Mesendoderm (in vitro differentiated cells): ENCODE results near the gene PLB1.

ENCODE experiments used
- DNase-seq: peaks from one replicate; pipeline ENCODE4 v3.0.0; 2013
- H2AK5ac ChIP-seq: 2 replicates; pipeline ENCODE4 v1.6.1; 2013; ENCODE audit warnings: low read length, inconsistent platforms
- H2BK120ac ChIP-seq: 2 replicates; pipeline ENCODE4 v1.6.1; 2013; ENCODE audit warnings: low read depth, mild to moderate bottlenecking, low read length, moderate library complexity, mixed read lengths
- H2BK15ac ChIP-seq: replicated peaks from 2 replicates; pipeline ENCODE4 v1.6.1; 2013; ENCODE audit warnings: low read depth, mild to moderate bottlenecking, moderate library complexity
- H2BK5ac ChIP-seq: 2 replicates; pipeline ENCODE4 v1.6.1; 2013; ENCODE audit warnings: low read length, inconsistent platforms
- H3K18ac ChIP-seq: 2 replicates; pipeline ENCODE4 v1.6.1; 2013; ENCODE audit warnings: mild to moderate bottlenecking, low read length, mixed read lengths
- H3K23ac ChIP-seq: one replicate; pipeline ENCODE4 v1.6.1; 2013; ENCODE audit warnings: low read length
- H3K27ac ChIP-seq: 2 replicates; pipeline ENCODE4 v1.5.1; 2013; ENCODE audit warnings: low read depth, mild to moderate bottlenecking, inconsistent platforms, low read length, moderate library complexity
- H3K27me3 ChIP-seq: 2 replicates; pipeline ENCODE4 v1.6.1; 2013; ENCODE audit warnings: low read length, control low read depth, mild to moderate bottlenecking, inconsistent platforms; ENCODE audit not compliant: insufficient read depth, poor library complexity
- H3K36me3 ChIP-seq: 2 replicates; pipeline ENCODE4 v1.6.1; 2013; ENCODE audit warnings: low read length, inconsistent platforms; ENCODE audit not compliant: control insufficient read depth, insufficient read depth
- H3K4ac ChIP-seq: one replicate; pipeline ENCODE4 v1.6.1; 2013; ENCODE audit warnings: low read depth, mild to moderate bottlenecking, low read length, moderate library complexity
- H3K4me1 ChIP-seq: 2 replicates; pipeline ENCODE4 v1.6.1; 2013; ENCODE audit warnings: low read depth, low read length, inconsistent platforms; ENCODE audit not compliant: control insufficient read depth
- H3K4me2 ChIP-seq: 2 replicates; pipeline ENCODE4 v1.6.1; 2013; ENCODE audit warnings: low read length
- H3K4me3 ChIP-seq: 2 replicates; pipeline ENCODE4 v1.5.1; 2013; ENCODE audit warnings: mild to moderate bottlenecking, low read length
- H3K56ac ChIP-seq: one replicate; pipeline ENCODE4 v1.6.1; 2013; ENCODE audit warnings: low read length
- H3K79me1 ChIP-seq: 2 replicates; pipeline ENCODE4 v1.6.1; 2013; ENCODE audit warnings: low read length, inconsistent platforms
- H3K79me2 ChIP-seq: 2 replicates; pipeline ENCODE4 v1.6.1; 2013; ENCODE audit warnings: mild to moderate bottlenecking, low read length; ENCODE audit not compliant: control insufficient read depth, insufficient read depth
- H3K9ac ChIP-seq: 2 replicates; pipeline ENCODE4 v1.6.1; 2013; ENCODE audit warnings: low read length, inconsistent platforms
- H4K5ac ChIP-seq: one replicate; pipeline ENCODE4 v1.6.1; 2013; ENCODE audit warnings: low read length
- H4K8ac ChIP-seq: one replicate; pipeline ENCODE4 v1.6.1; 2013; ENCODE audit warnings: low read depth, mild to moderate bottlenecking, control low read depth, low read length, moderate library complexity
- WGBS: extraction: QIAGEN DNeasy Blood & Tissue Kit; methylation state at CpG from one replicate; pipeline ENCODE4 v1.1.7; 2013; ENCODE audit warnings: low lambda C conversion rate, missing lambda C conversion rate; ENCODE audit not compliant: insufficient coverage; ENCODE audit errors: extremely low coverage; 5-methylcytosine and 5-hydroxymethylcytosine counted together

Gene PLB1

GRCh38 chr2:28564346-28564745, 68.5 kb downstream of the PLB1 start:
- Histone ChIP-seq H2BK120ac (no peak overlapping the region), H3K4me1 (peaks cover 2% of the 10 kb centered on the region), H2AK5ac (no peak overlapping the region), H3K9ac (no peak overlapping the region), H3K27ac (no peak overlapping the region), H4K5ac (no peak overlapping the region), H3K27me3 (no peaks in the 10 kb centered on the region), H3K4ac (no peak overlapping the region), H3K4me2 (no peak overlapping the region), H2BK15ac (no peak overlapping the region), H2BK5ac (no peak overlapping the region), H3K18ac (no peak overlapping the region), H3K79me2 (no peaks in the 10 kb centered on the region), H3K23ac (no peak overlapping the region), H3K79me1 (no peaks in the 10 kb centered on the region), H4K8ac (no peak overlapping the region), H3K56ac (no peak overlapping the region), H3K36me3 (no peaks in the 10 kb centered on the region), H3K4me3 (no peak overlapping the region)
- no peak for DNase-seq
- no CpG with 5 or more reads among the region's 4 CpGs for WGBS

GRCh38 chr2:28565033-28565432, 69.2 kb downstream of the PLB1 start:
- Histone ChIP-seq H2AK5ac (no peak overlapping the region), H3K27me3 (no peaks in the 10 kb centered on the region), H3K27ac (no peak overlapping the region), H3K9ac (no peak overlapping the region), H3K56ac (no peak overlapping the region), H3K79me2 (no peaks in the 10 kb centered on the region), H3K4me2 (no peak overlapping the region), H3K4me3 (no peak overlapping the region), H4K8ac (no peak overlapping the region), H2BK5ac (no peak overlapping the region), H3K4ac (no peak overlapping the region), H3K79me1 (no peaks in the 10 kb centered on the region), H2BK120ac (no peak overlapping the region), H4K5ac (no peak overlapping the region), H3K23ac (no peak overlapping the region), H2BK15ac (no peak overlapping the region), H3K4me1 (peaks cover 2% of the 10 kb centered on the region), H3K18ac (no peak overlapping the region), H3K36me3 (no peaks in the 10 kb centered on the region)
- no peak for DNase-seq
- no CpG with 5 or more reads among the region's 4 CpGs for WGBS

GRCh38 chr2:28565720-28566295, 69.9 kb downstream of the PLB1 start:
- peak overlapping the region; percentile 68 for H3K9ac ChIP-seq
- no peaks in the 10 kb centered on the region for H3K79me1 ChIP-seq
- no peak overlapping the region for H4K8ac ChIP-seq
- no peaks in the 10 kb centered on the region for H3K36me3 ChIP-seq
- no peak overlapping the region for H4K5ac ChIP-seq
- H2BK15ac ChIP-seq: no peak overlapping the region
- no peak overlapping the region for H3K4me3 ChIP-seq
- no peaks in the 10 kb centered on the region for H3K79me2 ChIP-seq
- no peak for DNase-seq
- H3K27ac ChIP-seq: no peak overlapping the region
- H3K4me2 ChIP-seq: no peak overlapping the region
- H3K4me1 ChIP-seq: peaks cover 2% of the 10 kb centered on the region
- no CpG with 5 or more reads among the region's 3 CpGs for WGBS
- H3K27me3 ChIP-seq: no peaks in the 10 kb centered on the region
- H3K56ac ChIP-seq: peak overlapping the region; percentile 42
- H2BK5ac ChIP-seq: no peak overlapping the region
- no peak overlapping the region for H3K23ac ChIP-seq
- H3K18ac ChIP-seq: no peak overlapping the region
- H3K4ac ChIP-seq: no peak overlapping the region
- no peak overlapping the region for H2AK5ac ChIP-seq
- no peak overlapping the region for H2BK120ac ChIP-seq

GRCh38 chr2:28566521-28567041, 70.7 kb downstream of the PLB1 start:
- Histone ChIP-seq H3K4me2 (peak overlapping the region; percentile 87), H3K9ac (peak overlapping the region; percentile 68), H4K8ac (no peak overlapping the region), H3K4me1 (peaks cover 2% of the 10 kb centered on the region), H2BK120ac (no peak overlapping the region), H3K36me3 (no peaks in the 10 kb centered on the region), H3K4me3 (peak overlapping the region; percentile 62), H3K56ac (peak overlapping the region; percentile 85), H3K27ac (no peak overlapping the region), H3K4ac (no peak overlapping the region), H3K27me3 (no peaks in the 10 kb centered on the region), H2AK5ac (no peak overlapping the region), H2BK15ac (no peak overlapping the region), H4K5ac (peak overlapping the region; percentile 39), H3K18ac (peak overlapping the region; percentile 92), H3K79me2 (no peaks in the 10 kb centered on the region), H3K23ac (no peak overlapping the region), H2BK5ac (no peak overlapping the region), H3K79me1 (no peaks in the 10 kb centered on the region)
- peak; percentile 83 for DNase-seq
- no CpG with 5 or more reads among the region's 38 CpGs for WGBS

- H3K79me2 ChIP-seq: no peaks in the 10 kb centered on the region
- H3K4me1 ChIP-seq: peaks cover 2% of the 10 kb centered on the region
- peak overlapping the region; percentile 68 for H3K18ac ChIP-seq
- no peak overlapping the region for H3K27ac ChIP-seq
- no peaks in the 10 kb centered on the region for H3K79me1 ChIP-seq
- peak overlapping the region; percentile 96 for H3K4me2 ChIP-seq
- H3K36me3 ChIP-seq: no peaks in the 10 kb centered on the region
- H2BK120ac ChIP-seq: no peak overlapping the region
- H3K9ac ChIP-seq: peak overlapping the region; percentile 65
- no peak for DNase-seq
- H4K8ac ChIP-seq: no peak overlapping the region
- peak overlapping the region; percentile 84 for H3K56ac ChIP-seq
- H2AK5ac ChIP-seq: no peak overlapping the region
- no peaks in the 10 kb centered on the region for H3K27me3 ChIP-seq
- peak overlapping the region; percentile 47 for H3K4me3 ChIP-seq
- WGBS: no CpG with 5 or more reads among the region's 14 CpGs
- H4K5ac ChIP-seq: no peak overlapping the region
- no peak overlapping the region for H3K4ac ChIP-seq
- H2BK5ac ChIP-seq: no peak overlapping the region
- peak overlapping the region; percentile 75 for H2BK15ac ChIP-seq
- no peak overlapping the region for H3K23ac ChIP-seq
Observed at GRCh38 chr2:28567061-28567471, 71.2 kb downstream of the PLB1 start.

- no peak overlapping the region for H3K4me2 ChIP-seq
- H3K4me1 ChIP-seq: peaks cover 2% of the 10 kb centered on the region
- no peak overlapping the region for H2BK15ac ChIP-seq
- WGBS: no CpG with 5 or more reads among the region's 2 CpGs
- no peak overlapping the region for H3K9ac ChIP-seq
- H2BK120ac ChIP-seq: no peak overlapping the region
- H2BK5ac ChIP-seq: no peak overlapping the region
- no peaks in the 10 kb centered on the region for H3K79me1 ChIP-seq
- H3K4me3 ChIP-seq: no peak overlapping the region
- H3K18ac ChIP-seq: no peak overlapping the region
- no peak overlapping the region for H3K27ac ChIP-seq
- no peak overlapping the region for H3K23ac ChIP-seq
- no peak overlapping the region for H4K8ac ChIP-seq
- no peaks in the 10 kb centered on the region for H3K36me3 ChIP-seq
- no peak overlapping the region for H3K4ac ChIP-seq
- H3K27me3 ChIP-seq: no peaks in the 10 kb centered on the region
- H3K79me2 ChIP-seq: no peaks in the 10 kb centered on the region
- no peak for DNase-seq
- no peak overlapping the region for H4K5ac ChIP-seq
- no peak overlapping the region for H3K56ac ChIP-seq
- H2AK5ac ChIP-seq: no peak overlapping the region
Observed at GRCh38 chr2:28568036-28568435, 72.2 kb downstream of the PLB1 start.
